Activated CD8-positive, alpha-beta T cell treated with anti-CD3 and anti-CD28 coated beads for 36 hours (primary cell): ENCODE results near the gene PMVK. TPM values are rescaled to one million over a fixed set of nuclear protein-coding genes. Genes with fewer than 3 reads are reported as not detected.
A peak's percentile ranks its signal among the peaks of the same experiment; 100 is the strongest.

Source experiments
- ATAC-seq: fragments of 200-7000 bp; cut with Tn5 transposase; one replicate; pipeline ENCODE4 v1.10.0; 2021; ENCODE audit warnings: mild to moderate bottlenecking, moderate library complexity
- CTCF ChIA-PET: fragments of 350-600 bp; sonication (Branson Sonifier 250); formaldehyde crosslinking; loops from one replicate; lab custom pipeline; 2021; ENCODE audit warnings: antibody characterized with exemption; lab: Charles Lee
- POLR2A ChIA-PET: fragments of 350-600 bp; sonication (Branson Sonifier 250); formaldehyde crosslinking; loops from one replicate; lab custom pipeline; 2021; ENCODE audit warnings: antibody characterized with exemption; lab: Charles Lee
- DNase-seq: peaks from one replicate; pipeline ENCODE4 v3.0.0-alpha.2; 2020
- H3K27ac Mint-ChIP-seq: one replicate; pipeline ENCODE4 v1.8.0; 2021; ENCODE audit warnings: mild to moderate bottlenecking, mixed read lengths
- H3K27me3 Mint-ChIP-seq: one replicate; pipeline ENCODE4 v1.8.0; 2021; ENCODE audit warnings: mixed read lengths
- H3K36me3 Mint-ChIP-seq: one replicate; pipeline ENCODE4 v1.8.0; 2021; ENCODE audit warnings: low read depth, mixed read lengths
- H3K4me1 Mint-ChIP-seq: one replicate; pipeline ENCODE4 v1.8.0; 2021; ENCODE audit warnings: low read depth, mixed read lengths
- H3K4me3 Mint-ChIP-seq: one replicate; pipeline ENCODE4 v1.8.0; 2021; ENCODE audit warnings: mild to moderate bottlenecking, moderate library complexity, mixed read lengths
- H3K9me3 Mint-ChIP-seq: one replicate; pipeline ENCODE4 v1.8.0; 2021; ENCODE audit warnings: mixed read lengths
- CTCF ChIP-seq: fragments of 200-600 bp; IDR thresholded peaks from one replicate; pipeline ENCODE4 v1.8.0; 2022; ENCODE audit warnings: antibody characterized with exemption, mild to moderate bottlenecking
- intact Hi-C: fragments of 100-400 bp; cut with micrococcal nuclease; formaldehyde crosslinking; loops from one replicate; pipeline ENCODE4 v1.10.0; 2022
- total RNA-seq, 2 experiments: library from RNA; stranded (reverse); gene quantifications; one replicate each; pipeline ENCODE4 v1.2.3, GENCODE V29; 2021

PMVK gene
- total RNA-seq, 2 experiments from 2014 or later = 32.3 to 33.2 TPM

GRCh38 chr1:154956544-154956941, 20.0 kb upstream of the PMVK start:
- Mint-ChIP-seq H3K36me3 (peaks cover 16% of the 10 kb centered on the region), H3K27me3 (no peaks in the 10 kb centered on the region), H3K4me1 (peaks cover 67% of the 10 kb centered on the region), H3K9me3 (no peaks in the 10 kb centered on the region), H3K4me3 (peak overlapping the region; percentile 91), H3K27ac (peak overlapping the region; percentile 97)
- intact Hi-C loops = no loop called here
- DNase-seq (no peak), ATAC-seq (no peak)
- CTCF ChIA-PET = interaction anchor here (0.9 to 6.7 kb wide), 9 partner anchors 14 to 211 kb away, joined by 3 to 49 read pairs (median 10); partner anchors contain the start of genes ADAM15, LENEP, PMVK and SHC1
- POLR2A ChIA-PET = interaction anchor here (0.8 to 3.3 kb wide), 9 partner anchors 8 to 59 kb away, joined by 3 to 11 read pairs (median 4); partner anchors contain the start of gene FLAD1
- no peak for TF ChIP-seq CTCF

GRCh38 chr1:154955718-154956543, 19.4 kb upstream of the PMVK start, which contains the start of gene PBXIP1:
Gene PBXIP1 (minus strand): TSS chr1:154956099. CDS start chr1:154953721, 2,378 bp downstream.
- intact Hi-C loops = no loop called here
- H3K27ac Mint-ChIP-seq = peak within 1 kb of the TSS; percentile 97
- ChIA-PET POLR2A (interaction anchor here (0.8 to 3.3 kb wide), 13 partner anchors 9 to 366 kb away, joined by 3 to 11 read pairs (median 4); partner anchors contain the start of genes FLAD1, PMVK and ZBTB7B), CTCF (interaction anchor here (0.7 to 6.7 kb wide), 17 partner anchors 15 to 286 kb away, joined by 3 to 49 read pairs (median 4); partner anchors contain the start of genes ADAM15, KRTCAP2, LENEP and PMVK)
- H3K4me1 Mint-ChIP-seq = peaks cover 69% of the 10 kb centered on the region
- H3K4me3 Mint-ChIP-seq = peak within 1 kb of the TSS; percentile 91
- DNase-seq (peak; percentile 86), ATAC-seq (peak; percentile 49)
- no peaks in the 10 kb centered on the region for H3K9me3 Mint-ChIP-seq
- TF ChIP-seq CTCF = peak; percentile 26
- peaks cover 13% of the 10 kb centered on the region for H3K36me3 Mint-ChIP-seq
- H3K27me3 Mint-ChIP-seq = no peaks in the 10 kb centered on the region

GRCh38 chr1:154955039-154955717, 18.7 kb upstream of the PMVK start:
- DNase-seq (peak; percentile 94), ATAC-seq (peak; percentile 85)
- H3K4me1 Mint-ChIP-seq = peaks cover 70% of the 10 kb centered on the region
- H3K27me3 Mint-ChIP-seq = no peaks in the 10 kb centered on the region
- intact Hi-C loops = no loop called here
- TF ChIP-seq CTCF = no peak
- ChIA-PET CTCF (interaction anchor here (0.7 to 6.7 kb wide), 15 partner anchors 15 to 285 kb away, joined by 3 to 49 read pairs (median 4); partner anchors contain the start of genes ADAM15, KRTCAP2, LENEP and PMVK), POLR2A (interaction anchor here (0.9 to 3.3 kb wide), 10 partner anchors 9 to 365 kb away, joined by 3 to 11 read pairs (median 5); partner anchors contain the start of genes FLAD1, PMVK and ZBTB7B)
- no peaks in the 10 kb centered on the region for H3K9me3 Mint-ChIP-seq
- H3K4me3 Mint-ChIP-seq = peak overlapping the region; percentile 91
- peak overlapping the region; percentile 97 for H3K27ac Mint-ChIP-seq
- peaks cover 13% of the 10 kb centered on the region for H3K36me3 Mint-ChIP-seq

- ATAC-seq (no peak), DNase-seq (no peak)
- TF ChIP-seq CTCF = no peak
- no peaks in the 10 kb centered on the region for H3K9me3 Mint-ChIP-seq
- ChIA-PET POLR2A (interaction anchor here (1.4 to 3.3 kb wide), 4 partner anchors 18 to 165 kb away, joined by 3 to 11 read pairs (median 7); partner anchors contain the start of genes FLAD1 and PMVK), CTCF (interaction anchor here (1.6 to 6.7 kb wide), 7 partner anchors 16 to 107 kb away, joined by 3 to 49 read pairs (median 12); partner anchors contain the start of genes ADAM15, PMVK and SHC1)
- peak overlapping the region; percentile 97 for H3K27ac Mint-ChIP-seq
- H3K36me3 Mint-ChIP-seq = peaks cover 10% of the 10 kb centered on the region
- peaks cover 67% of the 10 kb centered on the region for H3K4me1 Mint-ChIP-seq
- intact Hi-C loops = no loop called here
- peak overlapping the region; percentile 91 for H3K4me3 Mint-ChIP-seq
- H3K27me3 Mint-ChIP-seq = no peaks in the 10 kb centered on the region
Measured at GRCh38 chr1:154954541-154954940, 18.0 kb upstream of the PMVK start.
